Measurements from ENCODE around the gene PIK3CA. TPM values are rescaled to one million over a fixed set of nuclear protein-coding genes. Genes with fewer than 3 reads are reported as not detected.
A peak's percentile ranks its signal among the peaks of the same experiment; 100 is the strongest.

The PIK3CA gene
- total and polyA plus RNA-seq, 12 donors, result 4.1 to 52.4 (median 24.6) TPM

- H3K4me1 ChIP-seq (replicated peaks in 1 of 2), result peaks cover 46 to 71% of the 10 kb centered on the region in 2 donors
- no peak overlapping the region for H3K4me3 ChIP-seq
- H3K36me3 ChIP-seq (replicated peaks in 1 of 2), result no peaks in the 10 kb centered on the region
- DNase-seq, result no peak
- TF ChIP-seq CTCF (IDR thresholded peaks at IDR 0.05) (no peak), POLR2A (IDR thresholded peaks at IDR 0.05) (no peak)
- no peaks in the 10 kb centered on the region for H3K9me3 ChIP-seq (replicated peaks in 1 of 3)
- intact Hi-C loops (cut with DNase I), result no loop called here
- H3K27ac ChIP-seq, result peak overlapping the region in 1 of 5 donors; percentile 27
- WGBS, 4 donors, result 61 to 70% (median 65%) methylated on average over 1 of the region's 1 CpG
- H3K27me3 ChIP-seq, result no peaks in the 10 kb centered on the region
Observed at GRCh38 chr3:179184826-179185225, 36.7 kb downstream of the PIK3CA start.

GRCh38 chr3:179186426-179186825, 38.3 kb downstream of the PIK3CA start:
- 83 to 90% (median 85%) methylated on average over 3 of the region's 3 CpGs for WGBS, 4 donors
- TF ChIP-seq CTCF (IDR thresholded peaks at IDR 0.05), result no peak
- TF ChIP-seq POLR2A (IDR thresholded peaks at IDR 0.05), result no peak
- intact Hi-C loops (cut with DNase I), result no loop called here
- H3K4me1 ChIP-seq (replicated peaks in 1 of 2), result peaks cover 37 to 62% of the 10 kb centered on the region in 2 donors
- no peaks in the 10 kb centered on the region for H3K27me3 ChIP-seq
- no peak overlapping the region for H3K4me3 ChIP-seq
- no peaks in the 10 kb centered on the region for H3K36me3 ChIP-seq (replicated peaks in 1 of 2)
- no peaks in the 10 kb centered on the region for H3K9me3 ChIP-seq (replicated peaks in 1 of 3)
- DNase-seq, result no peak
- H3K27ac ChIP-seq, result no peak overlapping the region

GRCh38 chr3:179189759-179190158, 41.6 kb downstream of the PIK3CA start:
- DNase-seq, result peak in 1 of 7 donors; percentile 11
- Histone ChIP-seq H3K27ac (no peak overlapping the region), H3K4me1 (replicated peaks in 1 of 2) (peaks cover 10 to 29% of the 10 kb centered on the region in 2 donors), H3K4me3 (no peak overlapping the region), H3K9me3 (replicated peaks in 1 of 3) (no peaks in the 10 kb centered on the region), H3K27me3 (no peaks in the 10 kb centered on the region), H3K36me3 (replicated peaks in 1 of 2) (no peaks in the 10 kb centered on the region)
- 34 to 45% (median 40%) methylated on average over 3 of the region's 3 CpGs for WGBS, 4 donors
- TF ChIP-seq POLR2A (IDR thresholded peaks at IDR 0.05) (no peak), CTCF (IDR thresholded peaks at IDR 0.05) (no peak)
- intact Hi-C loops (cut with DNase I), result loop anchor here in 1 of 2 donors (5.0 kb wide), 1 partner anchor 42 kb away; the partner anchor contains the start of gene PIK3CA

- DNase-seq, result no peak
- peaks cover 15 to 31% of the 10 kb centered on the region in 2 donors for H3K4me1 ChIP-seq (replicated peaks in 1 of 2)
- TF ChIP-seq POLR2A (IDR thresholded peaks at IDR 0.05) (no peak), CTCF (IDR thresholded peaks at IDR 0.05) (no peak)
- H3K27ac ChIP-seq, result no peak overlapping the region
- no peaks in the 10 kb centered on the region for H3K36me3 ChIP-seq (replicated peaks in 1 of 2)
- WGBS, 4 donors, result 80 to 87% (median 84%) methylated on average over 6 of the region's 6 CpGs
- intact Hi-C loops (cut with DNase I), result loop anchor here in 1 of 2 donors (5.0 kb wide), 1 partner anchor 43 kb away; the partner anchor contains the start of gene PIK3CA
- no peaks in the 10 kb centered on the region for H3K9me3 ChIP-seq (replicated peaks in 1 of 3)
- H3K27me3 ChIP-seq, result no peaks in the 10 kb centered on the region
- H3K4me3 ChIP-seq, result no peak overlapping the region
Observed at GRCh38 chr3:179190581-179190980, 42.4 kb downstream of the PIK3CA start.

All from adrenal gland (tissue), 12 donors.